ENCODE data around the gene PCBP3. TPM values are rescaled to one million over a fixed set of nuclear protein-coding genes. Genes with fewer than 3 reads are reported as not detected.
A peak's percentile ranks its signal among the peaks of the same experiment; 100 is the strongest.

PCBP3 gene
- total and polyA plus RNA-seq, 4 donors, result 14.3 to 30.0 (median 22.5) TPM

- Histone ChIP-seq H3K27me3 (ENCODE audit: control insufficient read depth, insufficient read depth, low read length) (peaks cover 8% of the 10 kb centered on the region), H3K9me3 (ENCODE audit: control insufficient read depth, insufficient read depth, low read length) (no peaks in the 10 kb centered on the region), H3K4me1 (ENCODE audit: control insufficient read depth, insufficient read depth, low read length) (peaks cover 48% of the 10 kb centered on the region), H3K27ac (ENCODE audit: low read depth, low read length) (no peak overlapping the region), H3K36me3 (ENCODE audit: control insufficient read depth, insufficient read depth, low read length) (peaks cover under 1% of the 10 kb centered on the region), H3K4me3 (ENCODE audit: low read depth, low read length) (no peak overlapping the region)
- WGBS (ENCODE audit: insufficient coverage), result 72% methylated on average over 22 of the region's 22 CpGs
- DNase-seq (ENCODE audit: low read depth in 4 of 6, low spot score in 6 of 6), result no peak
Observed at GRCh38 chr21:45969921-45970673, 326.6 kb downstream of the PCBP3 start.

GRCh38 chr21:45970674-45971615, 327.4 kb downstream of the PCBP3 start:
- Histone ChIP-seq H3K9me3 (ENCODE audit: control insufficient read depth, insufficient read depth, low read length) (no peaks in the 10 kb centered on the region), H3K36me3 (ENCODE audit: control insufficient read depth, insufficient read depth, low read length) (peaks cover 2% of the 10 kb centered on the region), H3K4me3 (ENCODE audit: low read depth, low read length) (no peak overlapping the region), H3K27me3 (ENCODE audit: control insufficient read depth, insufficient read depth, low read length) (peaks cover 11% of the 10 kb centered on the region), H3K4me1 (ENCODE audit: control insufficient read depth, insufficient read depth, low read length) (peaks cover 52% of the 10 kb centered on the region), H3K27ac (ENCODE audit: low read depth, low read length) (peak overlapping the region; percentile 36)
- 46% methylated on average over 24 of the region's 25 CpGs for WGBS (ENCODE audit: insufficient coverage)
- peak in 1 of 6 donors; percentile 68 for DNase-seq (ENCODE audit: low read depth in 4 of 6, low spot score in 6 of 6)

GRCh38 chr21:45971616-45972352, 328.3 kb downstream of the PCBP3 start:
- DNase-seq (ENCODE audit: low read depth in 4 of 6, low spot score in 6 of 6), result peak in 1 of 6 donors; percentile 49
- 68% methylated on average over 20 of the region's 20 CpGs for WGBS (ENCODE audit: insufficient coverage)
- Histone ChIP-seq H3K27me3 (ENCODE audit: control insufficient read depth, insufficient read depth, low read length) (peaks cover 11% of the 10 kb centered on the region), H3K36me3 (ENCODE audit: control insufficient read depth, insufficient read depth, low read length) (peaks cover 2% of the 10 kb centered on the region), H3K4me3 (ENCODE audit: low read depth, low read length) (no peak overlapping the region), H3K4me1 (ENCODE audit: control insufficient read depth, insufficient read depth, low read length) (peaks cover 52% of the 10 kb centered on the region), H3K27ac (ENCODE audit: low read depth, low read length) (peak overlapping the region; percentile 82), H3K9me3 (ENCODE audit: control insufficient read depth, insufficient read depth, low read length) (no peaks in the 10 kb centered on the region)

GRCh38 chr21:45972353-45972715, 328.8 kb downstream of the PCBP3 start:
- H3K4me3 ChIP-seq (ENCODE audit: low read depth, low read length), result peak overlapping the region; percentile 56
- H3K36me3 ChIP-seq (ENCODE audit: control insufficient read depth, insufficient read depth, low read length), result peaks cover 2% of the 10 kb centered on the region
- DNase-seq (ENCODE audit: low read depth in 4 of 6, low spot score in 6 of 6), result peak in 1 of 6 donors; percentile 26
- peaks cover 54% of the 10 kb centered on the region for H3K4me1 ChIP-seq (ENCODE audit: control insufficient read depth, insufficient read depth, low read length)
- H3K27me3 ChIP-seq (ENCODE audit: control insufficient read depth, insufficient read depth, low read length), result peaks cover 11% of the 10 kb centered on the region
- H3K27ac ChIP-seq (ENCODE audit: low read depth, low read length), result peak overlapping the region; percentile 82
- H3K9me3 ChIP-seq (ENCODE audit: control insufficient read depth, insufficient read depth, low read length), result no peaks in the 10 kb centered on the region
- WGBS (ENCODE audit: insufficient coverage), result 41% methylated on average over 16 of the region's 19 CpGs

- peak in 3 of 6 donors; percentile 36 to 89 (median 89) for DNase-seq (ENCODE audit: low read depth in 4 of 6, low spot score in 6 of 6)
- Histone ChIP-seq H3K36me3 (ENCODE audit: control insufficient read depth, insufficient read depth, low read length) (peaks cover 2% of the 10 kb centered on the region), H3K4me1 (ENCODE audit: control insufficient read depth, insufficient read depth, low read length) (peaks cover 56% of the 10 kb centered on the region), H3K4me3 (ENCODE audit: low read depth, low read length) (peak overlapping the region; percentile 56), H3K27me3 (ENCODE audit: control insufficient read depth, insufficient read depth, low read length) (peaks cover 11% of the 10 kb centered on the region), H3K9me3 (ENCODE audit: control insufficient read depth, insufficient read depth, low read length) (no peaks in the 10 kb centered on the region), H3K27ac (ENCODE audit: low read depth, low read length) (peak overlapping the region; percentile 82)
- 7% methylated on average over 58 of the region's 58 CpGs for WGBS (ENCODE audit: insufficient coverage)
Observed at GRCh38 chr21:45972716-45973474, 329.4 kb downstream of the PCBP3 start.

- no peaks in the 10 kb centered on the region for H3K9me3 ChIP-seq (ENCODE audit: control insufficient read depth, insufficient read depth, low read length)
- H3K4me1 ChIP-seq (ENCODE audit: control insufficient read depth, insufficient read depth, low read length), result peaks cover 62% of the 10 kb centered on the region
- peaks cover 11% of the 10 kb centered on the region for H3K27me3 ChIP-seq (ENCODE audit: control insufficient read depth, insufficient read depth, low read length)
- H3K27ac ChIP-seq (ENCODE audit: low read depth, low read length), result peak overlapping the region; percentile 82
- peak in 4 of 6 donors; percentile 26 to 95 (median 82) for DNase-seq (ENCODE audit: low read depth in 4 of 6, low spot score in 6 of 6)
- H3K4me3 ChIP-seq (ENCODE audit: low read depth, low read length), result peak overlapping the region; percentile 56
- WGBS (ENCODE audit: insufficient coverage), result 3% methylated on average over 38 of the region's 38 CpGs
- H3K36me3 ChIP-seq (ENCODE audit: control insufficient read depth, insufficient read depth, low read length), result peaks cover 2% of the 10 kb centered on the region
Observed at GRCh38 chr21:45973475-45974072, 330.0 kb downstream of the PCBP3 start.

GRCh38 chr21:45974073-45975019, 330.8 kb downstream of the PCBP3 start:
- peak overlapping the region; percentile 56 for H3K4me3 ChIP-seq (ENCODE audit: low read depth, low read length)
- peak in 2 of 6 donors; percentile 22 to 52 for DNase-seq (ENCODE audit: low read depth in 4 of 6, low spot score in 6 of 6)
- peaks cover 2% of the 10 kb centered on the region for H3K36me3 ChIP-seq (ENCODE audit: control insufficient read depth, insufficient read depth, low read length)
- H3K4me1 ChIP-seq (ENCODE audit: control insufficient read depth, insufficient read depth, low read length), result peaks cover 62% of the 10 kb centered on the region
- WGBS (ENCODE audit: insufficient coverage), result 7% methylated on average over 53 of the region's 59 CpGs
- H3K27ac ChIP-seq (ENCODE audit: low read depth, low read length), result peak overlapping the region; percentile 82
- H3K9me3 ChIP-seq (ENCODE audit: control insufficient read depth, insufficient read depth, low read length), result no peaks in the 10 kb centered on the region
- H3K27me3 ChIP-seq (ENCODE audit: control insufficient read depth, insufficient read depth, low read length), result peaks cover 11% of the 10 kb centered on the region

Measured in spinal cord (tissue), 10 donors.